Measurements from ENCODE around the gene TUBGCP2.

Gene TUBGCP2

GRCh38 chr10:133309720-133310398 lies 1.2 kb upstream of the TUBGCP2 start:
- H3K9ac ChIP-seq (ENCODE audit: low read length), result no peak overlapping the region
- H3K9me3 ChIP-seq (ENCODE audit: low read length), result no peaks in the 10 kb centered on the region
- peak overlapping the region in 1 of 2 donors; percentile 95 for H3K4me3 ChIP-seq (ENCODE audit: low read depth in 1 of 2, low read length in 2 of 2)
- no peak overlapping the region for H3K27ac ChIP-seq (ENCODE audit: low read depth, low read length)
- H3K27me3 ChIP-seq (ENCODE audit: control insufficient read depth in 1 of 2, insufficient read depth in 2 of 2, low read length in 2 of 2), result no peaks in the 10 kb centered on the region
- peaks cover 22% of the 10 kb centered on the region for H3K4me1 ChIP-seq (ENCODE audit: insufficient read depth, low read length)
- peaks cover 30% of the 10 kb centered on the region for H3K36me3 ChIP-seq (ENCODE audit: insufficient read depth, low read length)

- Histone ChIP-seq H3K9ac (ENCODE audit: low read length) (no peak overlapping the region), H3K27me3 (ENCODE audit: control insufficient read depth in 1 of 2, insufficient read depth in 2 of 2, low read length in 2 of 2) (no peaks in the 10 kb centered on the region), H3K4me1 (ENCODE audit: insufficient read depth, low read length) (peaks cover 22% of the 10 kb centered on the region)
These were observed 538 bp upstream of the TUBGCP2 start for GRCh38 chr10:133309100-133309719.

GRCh38 chr10:133307776-133308420 lies 774 bp downstream of the TUBGCP2 start:
- Histone ChIP-seq H3K36me3 (ENCODE audit: insufficient read depth, low read length) (peaks cover 29% of the 10 kb centered on the region), H3K9ac (ENCODE audit: low read length) (peak overlapping the region; percentile 88), H3K27me3 (ENCODE audit: control insufficient read depth in 1 of 2, insufficient read depth in 2 of 2, low read length in 2 of 2) (no peaks in the 10 kb centered on the region), H3K4me1 (ENCODE audit: insufficient read depth, low read length) (peaks cover 22% of the 10 kb centered on the region), H3K9me3 (ENCODE audit: low read length) (no peaks in the 10 kb centered on the region), H3K4me3 (ENCODE audit: low read depth in 1 of 2, low read length in 2 of 2) (peak overlapping the region; percentile 93 to 95), H3K27ac (ENCODE audit: low read depth, low read length) (peak overlapping the region; percentile 99)

More at GRCh38 chr10:133309100-133309719, 538 bp upstream of the TUBGCP2 start:
- H3K36me3 ChIP-seq (ENCODE audit: insufficient read depth, low read length), result peaks cover 30% of the 10 kb centered on the region
- H3K4me3 ChIP-seq (ENCODE audit: low read depth in 1 of 2, low read length in 2 of 2), result peak overlapping the region; percentile 93 to 95
- no peaks in the 10 kb centered on the region for H3K9me3 ChIP-seq (ENCODE audit: low read length)
- H3K27ac ChIP-seq (ENCODE audit: low read depth, low read length), result peak overlapping the region; percentile 99

GRCh38 chr10:133306941-133307379 lies 1.7 kb downstream of the TUBGCP2 start:
- no peaks in the 10 kb centered on the region for H3K27me3 ChIP-seq (ENCODE audit: control insufficient read depth in 1 of 2, insufficient read depth in 2 of 2, low read length in 2 of 2)
- H3K9me3 ChIP-seq (ENCODE audit: low read length), result no peaks in the 10 kb centered on the region
- H3K4me1 ChIP-seq (ENCODE audit: insufficient read depth, low read length), result peaks cover 22% of the 10 kb centered on the region
- peak overlapping the region in 1 of 2 donors; percentile 95 for H3K4me3 ChIP-seq (ENCODE audit: low read depth in 1 of 2, low read length in 2 of 2)
- peaks cover 27% of the 10 kb centered on the region for H3K36me3 ChIP-seq (ENCODE audit: insufficient read depth, low read length)
- H3K9ac ChIP-seq (ENCODE audit: low read length), result no peak overlapping the region
- H3K27ac ChIP-seq (ENCODE audit: low read depth, low read length), result no peak overlapping the region

- H3K4me1 ChIP-seq (ENCODE audit: insufficient read depth, low read length), result peaks cover 22% of the 10 kb centered on the region
- H3K9ac ChIP-seq (ENCODE audit: low read length), result no peak overlapping the region
- no peaks in the 10 kb centered on the region for H3K9me3 ChIP-seq (ENCODE audit: low read length)
- H3K27ac ChIP-seq (ENCODE audit: low read depth, low read length), result no peak overlapping the region
- no peaks in the 10 kb centered on the region for H3K27me3 ChIP-seq (ENCODE audit: control insufficient read depth in 1 of 2, insufficient read depth in 2 of 2, low read length in 2 of 2)
- H3K4me3 ChIP-seq (ENCODE audit: low read depth in 1 of 2, low read length in 2 of 2), result no peak overlapping the region
- H3K36me3 ChIP-seq (ENCODE audit: insufficient read depth, low read length), result peaks cover 26% of the 10 kb centered on the region
These were observed 2.6 kb downstream of the TUBGCP2 start for GRCh38 chr10:133306097-133306476.

DNA sequence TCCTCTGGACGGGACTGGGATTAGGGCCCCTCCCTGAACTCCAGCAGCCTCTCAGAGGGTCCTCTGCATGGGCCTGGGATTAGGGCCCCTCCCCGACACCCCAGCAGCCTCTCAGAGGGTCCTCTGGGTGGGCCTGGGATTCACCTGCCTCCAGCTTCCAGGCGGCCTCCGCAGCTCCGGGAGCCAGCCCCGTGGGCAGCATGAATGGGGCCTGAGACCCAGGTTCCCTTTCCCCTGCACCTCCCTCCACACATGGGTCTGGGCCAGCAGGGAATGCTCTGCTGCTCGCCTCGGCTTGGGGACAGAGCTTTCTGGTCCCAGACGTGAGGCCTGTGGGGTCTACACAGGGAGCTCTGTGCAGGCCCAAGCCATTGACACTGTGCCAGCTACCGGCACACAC lies 5.5 kb downstream of the TUBGCP2 start:
- Histone ChIP-seq H3K4me3 (ENCODE audit: low read depth in 1 of 2, low read length in 2 of 2) (no peak overlapping the region), H3K27ac (ENCODE audit: low read depth, low read length) (no peak overlapping the region), H3K36me3 (ENCODE audit: insufficient read depth, low read length) (peaks cover 37% of the 10 kb centered on the region), H3K27me3 (ENCODE audit: control insufficient read depth in 1 of 2, insufficient read depth in 2 of 2, low read length in 2 of 2) (no peaks in the 10 kb centered on the region), H3K4me1 (ENCODE audit: insufficient read depth, low read length) (peaks cover 22% of the 10 kb centered on the region), H3K9ac (ENCODE audit: low read length) (no peak overlapping the region), H3K9me3 (ENCODE audit: low read length) (no peaks in the 10 kb centered on the region)

- Histone ChIP-seq H3K9ac (ENCODE audit: low read length) (no peak overlapping the region), H3K27me3 (ENCODE audit: control insufficient read depth in 1 of 2, insufficient read depth in 2 of 2, low read length in 2 of 2) (no peaks in the 10 kb centered on the region), H3K4me1 (ENCODE audit: insufficient read depth, low read length) (peaks cover 15% of the 10 kb centered on the region), H3K27ac (ENCODE audit: low read depth, low read length) (no peak overlapping the region), H3K4me3 (ENCODE audit: low read depth in 1 of 2, low read length in 2 of 2) (no peak overlapping the region), H3K36me3 (ENCODE audit: insufficient read depth, low read length) (peaks cover 46% of the 10 kb centered on the region), H3K9me3 (ENCODE audit: low read length) (no peaks in the 10 kb centered on the region)
These were observed 6.4 kb downstream of the TUBGCP2 start for GRCh38 chr10:133302230-133302629.

GRCh38 chr10:133299738-133300137 lies 8.9 kb downstream of the TUBGCP2 start:
- no peaks in the 10 kb centered on the region for H3K27me3 ChIP-seq (ENCODE audit: control insufficient read depth in 1 of 2, insufficient read depth in 2 of 2, low read length in 2 of 2)
- H3K9me3 ChIP-seq (ENCODE audit: low read length), result no peaks in the 10 kb centered on the region
- H3K36me3 ChIP-seq (ENCODE audit: insufficient read depth, low read length), result peaks cover 68% of the 10 kb centered on the region
- H3K4me3 ChIP-seq (ENCODE audit: low read depth in 1 of 2, low read length in 2 of 2), result no peak overlapping the region
- no peak overlapping the region for H3K9ac ChIP-seq (ENCODE audit: low read length)
- no peak overlapping the region for H3K27ac ChIP-seq (ENCODE audit: low read depth, low read length)
- H3K4me1 ChIP-seq (ENCODE audit: insufficient read depth, low read length), result no peaks in the 10 kb centered on the region

DNA sequence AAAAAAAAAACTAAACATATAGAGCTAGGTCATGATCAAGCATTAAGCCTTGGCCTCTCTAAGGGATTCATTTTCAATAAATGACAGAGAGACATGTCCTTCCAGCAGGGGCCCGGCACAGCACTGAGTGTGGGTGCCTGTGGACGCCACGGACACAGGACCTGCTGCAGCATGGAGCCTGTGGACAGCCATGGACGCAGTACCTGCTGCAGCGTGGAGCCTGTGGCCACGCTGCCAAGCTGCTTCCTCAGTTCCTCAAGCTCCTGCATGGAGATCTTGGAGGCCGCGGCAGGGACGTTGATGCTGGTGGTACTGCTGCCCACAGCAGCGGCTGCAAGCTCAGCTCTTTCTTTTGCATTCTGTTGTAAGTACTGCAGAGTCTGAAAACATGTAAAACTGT lies 9.4 kb downstream of the TUBGCP2 start:
- Histone ChIP-seq H3K4me1 (ENCODE audit: insufficient read depth, low read length) (no peaks in the 10 kb centered on the region), H3K9me3 (ENCODE audit: low read length) (no peaks in the 10 kb centered on the region), H3K27me3 (ENCODE audit: control insufficient read depth in 1 of 2, insufficient read depth in 2 of 2, low read length in 2 of 2) (no peaks in the 10 kb centered on the region), H3K36me3 (ENCODE audit: insufficient read depth, low read length) (peaks cover 71% of the 10 kb centered on the region), H3K9ac (ENCODE audit: low read length) (no peak overlapping the region), H3K4me3 (ENCODE audit: low read depth in 1 of 2, low read length in 2 of 2) (no peak overlapping the region), H3K27ac (ENCODE audit: low read depth, low read length) (no peak overlapping the region)

- no peaks in the 10 kb centered on the region for H3K27me3 ChIP-seq (ENCODE audit: control insufficient read depth in 1 of 2, insufficient read depth in 2 of 2, low read length in 2 of 2)
- no peaks in the 10 kb centered on the region for H3K4me1 ChIP-seq (ENCODE audit: insufficient read depth, low read length)
- peaks cover 76% of the 10 kb centered on the region for H3K36me3 ChIP-seq (ENCODE audit: insufficient read depth, low read length)
- H3K9me3 ChIP-seq (ENCODE audit: low read length), result no peaks in the 10 kb centered on the region
- no peak overlapping the region for H3K9ac ChIP-seq (ENCODE audit: low read length)
- no peak overlapping the region for H3K27ac ChIP-seq (ENCODE audit: low read depth, low read length)
- H3K4me3 ChIP-seq (ENCODE audit: low read depth in 1 of 2, low read length in 2 of 2), result no peak overlapping the region
These were observed 10.2 kb downstream of the TUBGCP2 start for GRCh38 chr10:133298466-133298865.

GRCh38 chr10:133297504-133297903 lies 11.2 kb downstream of the TUBGCP2 start:
- no peak overlapping the region for H3K27ac ChIP-seq (ENCODE audit: low read depth, low read length)
- no peaks in the 10 kb centered on the region for H3K27me3 ChIP-seq (ENCODE audit: control insufficient read depth in 1 of 2, insufficient read depth in 2 of 2, low read length in 2 of 2)
- no peaks in the 10 kb centered on the region for H3K9me3 ChIP-seq (ENCODE audit: low read length)
- H3K36me3 ChIP-seq (ENCODE audit: insufficient read depth, low read length), result peaks cover 84% of the 10 kb centered on the region
- H3K9ac ChIP-seq (ENCODE audit: low read length), result no peak overlapping the region
- H3K4me3 ChIP-seq (ENCODE audit: low read depth in 1 of 2, low read length in 2 of 2), result no peak overlapping the region
- H3K4me1 ChIP-seq (ENCODE audit: insufficient read depth, low read length), result no peaks in the 10 kb centered on the region
